GM04504 (cell line): ENCODE results near the gene CLMP.
"Not testable (repeated sequence)": the region's sequence is repeated elsewhere in the genome, so short reads cannot be mapped to it uniquely, and the experiment has no call there.

Source experiments
- DNase-seq: peaks from one replicate; pipeline ENCODE4 v3.0.0-alpha.2; 2012; ENCODE audit warnings: low read depth

The CLMP gene

DNA sequence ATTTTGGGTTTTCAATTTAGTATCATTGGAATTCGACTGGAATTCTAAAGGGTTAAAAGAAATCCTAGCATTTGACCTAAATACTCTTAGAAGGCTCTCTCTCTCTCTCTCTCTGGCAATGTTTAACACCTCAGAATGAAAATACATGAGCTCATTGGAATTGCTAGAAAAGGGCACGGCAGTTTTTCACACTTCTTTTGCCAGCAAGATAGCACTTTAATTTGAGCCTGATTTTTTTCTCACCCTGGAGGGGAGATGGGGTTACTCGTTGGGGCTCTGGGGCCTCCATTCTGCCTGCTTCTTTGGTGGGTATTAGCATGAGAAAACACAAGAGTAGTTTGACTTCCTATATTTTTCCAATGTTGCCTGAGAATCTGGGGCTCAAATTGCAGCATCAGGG is 22.8 kb upstream of the CLMP start:
- no peak for DNase-seq

DNA sequence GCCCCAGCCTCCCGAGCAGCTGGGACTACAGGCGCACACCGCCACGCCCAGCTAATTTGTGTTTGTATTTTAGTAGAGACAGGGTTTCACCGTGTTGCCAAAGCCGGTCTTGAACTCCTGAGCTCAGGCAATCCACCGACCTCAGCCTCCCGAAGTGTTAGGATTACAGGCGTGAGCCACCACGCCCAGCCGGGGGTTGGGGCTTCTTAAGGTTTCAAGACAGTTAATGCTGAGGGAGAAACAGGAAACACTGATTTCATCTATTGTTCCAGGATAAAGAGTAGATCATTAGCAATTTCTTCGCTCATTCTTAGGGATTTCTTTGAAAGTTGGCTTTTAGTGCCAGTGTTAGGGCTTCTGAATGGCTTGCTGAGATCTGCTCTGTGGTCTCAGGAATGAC is 21.2 kb upstream of the CLMP start:
- DNase-seq: no peak

DNA sequence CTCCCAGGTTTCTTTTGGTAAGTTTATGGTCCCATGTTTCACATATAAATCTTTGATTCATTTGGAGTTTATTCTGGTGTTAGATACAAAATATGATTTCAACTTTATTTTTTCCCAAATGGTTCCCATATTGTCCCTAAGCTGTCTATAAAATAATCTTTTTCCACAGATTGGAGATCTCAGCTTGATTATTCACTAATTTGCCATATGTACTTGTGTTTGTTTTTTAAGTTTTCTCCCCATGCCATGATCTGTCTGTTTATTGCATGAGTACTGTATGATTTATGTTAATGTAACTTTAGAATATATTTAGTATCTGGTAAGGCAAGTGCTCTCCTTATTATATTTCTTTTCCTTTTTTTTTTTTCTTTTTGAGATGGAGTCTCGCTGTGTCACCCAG is 19.9 kb upstream of the CLMP start:
- no peak for DNase-seq

DNA sequence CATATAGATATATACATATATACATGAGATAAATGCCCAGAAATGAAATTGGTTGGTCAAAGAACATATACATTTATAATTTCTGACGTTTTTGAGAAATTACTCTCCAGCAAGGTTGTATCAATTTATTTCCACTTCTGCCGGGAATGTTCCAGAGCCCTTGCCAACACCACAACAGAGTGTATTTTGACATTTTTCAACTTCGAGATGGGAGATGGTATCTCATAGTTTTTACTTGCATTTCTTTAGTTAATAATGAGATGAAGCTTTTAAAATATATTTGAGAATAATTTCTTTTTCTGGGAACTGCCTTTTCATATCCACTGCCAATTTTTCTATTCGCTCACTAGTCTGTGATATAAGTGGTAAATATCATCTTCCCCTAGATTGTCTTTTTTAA is 19.3 kb upstream of the CLMP start:
- no peak for DNase-seq

DNA sequence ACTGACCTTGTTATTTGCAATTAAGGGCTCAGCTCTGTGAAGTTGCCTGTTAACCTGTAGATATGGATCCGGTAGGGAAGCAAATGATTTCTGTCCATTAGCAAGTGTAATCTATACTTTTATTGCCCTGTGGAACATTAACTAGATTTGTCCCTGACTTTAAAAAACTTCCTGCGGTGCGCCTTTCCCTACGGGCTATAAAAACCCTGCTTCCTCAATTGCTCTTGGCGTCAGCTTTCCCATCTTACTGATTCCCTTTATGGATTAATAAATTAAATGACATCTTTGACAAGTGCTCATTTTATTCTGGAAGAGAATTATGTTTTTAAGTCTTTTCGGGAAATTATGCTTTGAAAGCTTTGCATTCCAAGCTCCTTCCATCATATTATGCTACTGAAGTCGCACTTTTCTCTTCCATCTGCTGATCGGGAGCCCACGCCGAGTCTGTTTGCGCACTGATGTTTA is 18.3 kb upstream of the CLMP start:
- no peak for DNase-seq

DNA sequence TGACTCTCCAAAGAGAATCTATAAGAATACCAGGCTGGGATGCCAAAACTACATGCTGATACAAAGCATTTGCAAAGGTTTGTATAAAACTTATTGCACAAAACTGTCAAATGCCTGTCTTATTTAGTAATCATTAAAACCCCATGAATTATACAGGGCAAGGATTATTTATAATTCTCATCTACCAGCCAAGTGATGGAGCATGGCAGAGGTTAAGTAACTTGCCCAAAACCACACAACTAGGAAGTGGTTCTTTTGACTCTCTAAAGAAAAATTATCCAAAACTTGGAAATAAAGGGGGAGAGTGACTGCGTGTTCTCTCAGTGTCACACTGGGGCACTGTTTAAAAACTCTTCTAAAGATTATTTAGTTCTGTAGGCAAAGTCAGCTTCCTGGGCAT is 17.4 kb upstream of the CLMP start:
- no peak for DNase-seq

DNA sequence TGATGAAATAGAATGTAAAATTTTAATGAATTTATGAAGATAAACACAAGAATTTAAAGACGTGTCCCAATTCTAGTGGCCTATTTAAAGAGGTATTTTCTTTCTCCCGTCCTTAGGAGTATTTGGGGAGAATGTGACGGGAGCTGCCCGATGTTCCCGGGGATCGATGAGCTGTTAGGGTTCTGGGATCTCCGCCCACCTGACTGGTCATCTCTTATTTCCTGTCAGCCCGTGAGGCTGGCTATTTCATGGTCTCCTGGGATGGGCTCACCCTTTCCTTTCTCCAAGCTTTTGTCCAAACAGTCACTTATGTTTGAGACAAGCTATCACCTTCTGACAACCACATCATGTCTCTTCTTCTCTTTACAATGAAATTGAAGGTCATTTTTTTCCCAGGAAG is 16.9 kb upstream of the CLMP start:
- no peak for DNase-seq

DNA sequence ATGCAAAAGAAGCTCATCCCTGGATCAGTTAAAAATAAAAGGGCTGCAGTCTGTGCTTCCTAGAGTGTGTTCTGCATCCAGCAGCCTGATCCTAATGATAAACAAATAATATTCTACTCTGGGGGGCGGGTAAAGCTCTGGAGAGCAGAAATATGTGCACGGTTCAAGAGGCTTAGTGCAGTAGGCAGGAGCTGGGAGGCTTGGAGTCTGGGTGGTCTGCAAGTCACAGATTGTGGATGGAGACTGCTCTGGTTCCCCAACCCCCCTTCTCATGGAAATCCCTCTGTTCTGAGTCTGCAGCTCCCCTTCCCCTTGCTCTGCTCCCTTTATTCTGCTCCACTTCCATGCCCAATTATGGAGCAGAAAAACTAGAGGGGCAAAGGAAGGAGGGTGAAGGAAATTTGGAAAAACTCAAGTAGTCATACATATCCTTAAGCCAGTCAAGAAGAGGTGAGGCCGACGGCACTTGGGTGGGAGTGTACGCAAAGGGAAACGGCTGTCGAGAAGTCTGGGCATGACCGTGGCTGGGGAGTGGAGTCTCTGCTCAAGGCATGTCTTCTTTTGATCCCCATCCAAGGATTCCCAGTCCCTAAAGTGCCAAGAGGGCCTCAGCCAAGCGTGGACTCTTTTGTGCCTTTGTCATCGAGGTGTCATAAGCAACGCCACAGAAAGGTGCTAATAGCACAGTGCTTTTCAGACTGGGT is 16.3 kb upstream of the CLMP start:
- DNase-seq: no peak

DNA sequence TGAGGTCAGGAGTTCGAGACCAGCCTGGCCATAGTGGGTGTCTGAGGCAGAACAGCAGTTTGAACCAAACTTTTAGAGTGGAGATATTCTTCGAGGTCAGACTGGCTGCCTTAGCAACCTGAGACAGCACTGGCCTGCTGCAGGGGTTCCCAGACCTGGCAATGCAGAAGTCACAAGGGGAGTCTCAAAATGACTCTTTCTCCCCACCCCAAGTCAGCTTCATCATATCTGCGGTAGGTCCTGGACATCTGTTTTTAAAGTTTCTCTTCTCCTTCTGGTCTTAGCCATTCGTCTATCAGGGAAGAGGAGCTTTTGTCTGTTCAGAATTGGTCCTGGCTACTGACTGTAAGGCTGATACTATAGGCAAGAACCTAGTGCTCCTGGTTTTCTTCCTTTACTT is 14.5 kb upstream of the CLMP start:
- DNase-seq: no peak

DNA sequence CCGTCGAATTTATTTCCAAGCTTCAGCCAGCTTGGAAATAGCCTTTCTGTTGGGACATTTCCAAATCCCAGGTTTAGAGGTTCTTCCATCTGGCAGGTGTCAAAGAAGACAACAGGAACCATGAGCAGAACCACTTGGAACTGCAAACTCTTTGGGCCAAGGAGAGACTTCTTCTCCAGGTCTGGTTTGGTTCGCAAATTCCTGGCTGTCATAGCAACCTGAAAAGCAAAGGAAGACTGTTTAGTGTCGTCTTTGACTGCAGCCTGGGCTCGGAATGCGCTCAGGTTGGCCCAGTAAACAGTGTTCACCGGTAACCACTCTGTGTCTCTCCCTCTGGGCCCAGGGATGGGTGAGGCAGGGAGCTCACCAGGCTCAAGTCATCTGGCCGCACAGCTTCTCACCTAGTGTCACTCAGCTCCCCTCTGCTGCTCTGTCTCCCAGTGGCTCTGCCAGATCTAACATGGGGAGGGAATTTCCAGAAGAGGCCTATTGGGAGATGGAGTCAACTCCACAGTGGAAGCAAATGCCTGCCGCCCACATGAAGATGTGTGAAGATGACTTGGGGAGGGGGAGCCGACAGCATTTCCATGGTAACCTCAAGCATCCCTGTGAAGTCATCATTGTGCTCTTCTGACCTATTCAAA is 11.9 kb upstream of the CLMP start:
- no peak for DNase-seq

DNA sequence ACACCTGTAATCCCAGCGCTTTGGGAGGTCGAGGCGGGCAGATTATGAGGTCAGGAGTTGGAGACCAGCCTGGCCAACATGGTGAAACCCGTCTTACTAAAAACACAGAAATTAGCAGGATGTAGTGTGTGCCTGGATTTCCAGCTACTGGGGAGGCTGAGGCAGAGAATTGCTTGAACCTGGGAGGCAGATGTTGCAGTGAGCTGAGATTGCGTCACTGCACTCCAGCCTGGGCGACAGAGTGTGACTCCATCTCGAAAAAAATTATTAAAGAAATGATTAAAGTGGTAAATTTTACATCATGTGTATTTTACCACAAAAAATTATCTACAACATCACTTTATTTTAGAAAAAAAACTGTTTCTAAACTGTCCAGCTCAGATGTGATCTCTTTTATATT is 11.0 kb upstream of the CLMP start:
- DNase-seq: not testable (repeated sequence)

DNA sequence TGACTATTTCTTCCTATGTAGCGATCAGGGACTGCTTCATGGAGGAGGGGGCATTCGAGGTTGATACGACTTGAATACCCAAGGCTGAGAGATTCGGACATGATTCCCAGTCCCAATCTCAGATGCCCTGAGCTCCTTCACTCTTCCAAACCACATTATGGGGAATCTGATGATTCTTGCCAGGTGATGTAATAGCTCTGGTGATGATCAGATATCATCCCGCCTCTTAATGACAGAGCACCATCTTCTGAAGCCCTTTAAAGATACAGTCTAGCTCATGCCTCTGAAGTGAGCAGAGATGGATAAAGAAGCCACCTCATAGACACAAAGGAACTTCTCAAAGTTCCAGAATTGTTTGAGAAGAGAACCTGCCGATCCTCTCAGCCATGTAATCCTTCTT is 8.9 kb upstream of the CLMP start:
- no peak for DNase-seq

DNA sequence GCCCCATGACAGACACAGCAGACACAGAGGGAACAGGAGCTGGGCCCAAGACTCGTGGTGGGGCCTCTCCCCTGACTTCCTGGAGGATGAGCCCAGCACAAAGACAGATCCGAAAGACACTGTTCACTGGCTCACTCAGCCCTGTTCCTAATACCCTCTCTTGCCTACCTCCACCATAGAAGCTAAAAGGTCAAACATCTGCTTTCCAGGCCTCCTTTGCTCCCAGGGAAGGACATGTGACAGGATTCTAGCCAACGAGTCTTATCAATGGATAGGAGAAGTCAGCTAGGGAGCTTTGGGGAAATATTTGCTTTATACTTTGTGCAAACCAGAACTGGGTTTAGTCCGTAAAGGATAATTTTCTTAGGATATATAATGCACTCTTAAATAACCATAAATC is 8.4 kb upstream of the CLMP start:
- no peak for DNase-seq

DNA sequence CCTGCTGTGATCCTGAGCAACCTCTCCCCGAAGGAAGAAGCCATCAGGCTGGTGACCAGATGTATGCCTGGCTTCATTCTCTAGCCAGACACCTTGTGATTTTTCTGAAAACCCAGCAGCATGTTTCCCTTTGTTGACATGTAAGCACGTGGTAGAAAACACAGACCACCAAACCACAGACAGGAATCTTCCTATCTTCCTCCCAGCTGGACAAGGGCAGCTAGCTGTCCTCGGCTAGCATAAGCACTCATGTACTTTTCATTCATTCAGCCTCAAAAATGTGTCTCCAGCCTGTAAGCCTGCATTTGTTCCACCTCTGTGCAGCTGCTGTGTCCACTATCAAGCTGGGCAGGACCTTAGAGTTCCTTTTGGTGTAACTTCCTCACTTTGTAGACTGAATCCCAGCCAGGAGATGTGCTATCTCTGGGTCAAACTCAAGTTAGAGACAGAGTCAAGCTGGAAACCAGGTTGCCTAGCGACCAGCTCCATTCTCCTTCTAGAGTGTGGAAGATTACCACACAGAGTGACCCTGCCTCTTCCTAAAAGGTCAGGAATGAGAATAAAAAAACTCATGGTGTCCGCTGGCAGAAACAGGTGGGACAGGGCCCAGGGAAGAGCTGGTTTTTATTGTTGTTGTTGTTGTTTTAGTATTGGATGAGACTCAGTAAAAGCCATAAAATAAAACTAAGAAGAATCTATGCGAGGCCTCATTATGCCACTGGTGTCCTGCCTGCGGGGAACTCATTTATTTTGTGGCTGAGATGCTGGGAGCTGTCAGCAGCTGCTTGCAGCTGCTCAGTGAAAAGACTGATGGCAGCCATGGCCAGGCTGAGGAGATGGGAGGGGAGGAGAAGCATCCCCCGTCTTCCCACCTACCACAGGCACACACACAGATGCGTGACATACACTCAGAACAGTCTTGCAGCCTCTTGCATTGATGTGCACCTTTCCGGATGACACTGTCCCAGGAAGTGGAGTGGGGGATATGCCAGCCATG is 7.4 kb upstream of the CLMP start:
- no peak for DNase-seq

DNA sequence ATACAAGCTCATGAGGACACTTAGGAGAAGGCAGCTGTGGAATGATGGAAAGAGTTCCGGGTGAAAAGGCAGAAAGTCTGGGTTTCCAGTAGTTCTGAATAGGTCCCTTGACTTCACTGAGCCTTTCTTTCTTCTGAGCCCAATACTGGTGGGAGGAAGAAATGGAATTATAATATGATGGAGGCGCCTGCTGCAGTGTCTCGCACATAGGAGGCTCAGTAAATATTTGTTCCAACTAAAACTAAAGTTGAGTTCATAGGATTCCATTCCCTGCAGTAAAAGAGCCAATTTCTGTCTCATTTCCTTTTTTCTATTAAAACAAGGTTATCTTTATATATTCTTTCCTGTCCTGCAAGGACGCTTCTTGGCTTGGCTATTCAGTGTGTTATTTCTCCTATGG is 5.2 kb upstream of the CLMP start:
- DNase-seq: no peak

DNA sequence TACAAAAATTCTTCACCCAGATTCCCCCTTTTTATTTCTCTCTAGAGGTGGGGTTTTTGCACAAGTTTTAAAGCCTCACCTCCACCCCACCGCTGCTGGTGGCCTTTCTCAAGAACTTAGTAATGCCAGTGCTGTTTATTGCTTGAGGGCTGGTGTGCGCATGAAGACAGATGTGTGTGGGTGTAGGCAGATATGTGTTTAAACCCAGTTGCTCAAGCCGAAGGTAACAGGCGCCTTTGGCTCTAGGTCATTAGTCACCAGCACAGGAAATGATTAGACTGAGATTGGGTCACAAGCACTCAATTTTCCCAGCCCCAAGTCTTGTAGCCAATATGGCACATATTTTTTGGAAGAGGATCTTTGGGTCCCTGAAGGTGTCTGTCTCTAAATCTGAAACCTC is 2.7 kb upstream of the CLMP start:
- peak; percentile 70 for DNase-seq

DNA sequence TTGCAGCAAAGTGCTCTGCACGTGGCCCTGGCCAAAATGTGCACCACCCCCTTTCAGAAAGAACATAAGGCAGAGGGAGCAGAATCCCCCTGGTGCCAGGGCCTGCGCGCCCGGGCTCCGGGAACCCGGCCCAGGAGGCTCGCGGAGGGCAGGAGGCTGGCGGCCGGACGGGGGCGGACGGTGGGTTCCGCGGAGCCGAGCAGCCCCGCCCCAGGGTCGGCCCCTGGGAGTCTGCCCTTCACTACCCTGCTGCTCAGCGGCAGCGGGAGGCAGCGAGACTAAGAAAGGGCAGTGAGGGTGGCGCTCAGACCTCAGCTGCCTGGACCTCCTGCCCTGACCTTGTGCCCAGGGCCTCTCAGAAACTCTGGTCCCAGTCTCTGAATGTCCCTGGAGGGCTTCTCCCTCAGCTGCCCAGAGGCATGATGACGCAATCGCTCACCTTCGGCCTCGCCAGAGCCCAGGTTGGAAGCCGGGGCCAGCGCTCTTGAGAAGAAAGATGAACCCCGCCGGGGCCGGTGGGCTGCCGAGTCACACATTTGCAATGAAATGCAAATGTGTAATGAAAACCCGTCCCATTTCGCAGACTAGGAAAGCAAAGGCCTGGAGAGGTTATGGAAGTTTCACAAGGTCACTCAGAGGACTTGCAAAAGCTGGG is 1.1 kb upstream of the CLMP start:
- DNase-seq: no peak

DNA sequence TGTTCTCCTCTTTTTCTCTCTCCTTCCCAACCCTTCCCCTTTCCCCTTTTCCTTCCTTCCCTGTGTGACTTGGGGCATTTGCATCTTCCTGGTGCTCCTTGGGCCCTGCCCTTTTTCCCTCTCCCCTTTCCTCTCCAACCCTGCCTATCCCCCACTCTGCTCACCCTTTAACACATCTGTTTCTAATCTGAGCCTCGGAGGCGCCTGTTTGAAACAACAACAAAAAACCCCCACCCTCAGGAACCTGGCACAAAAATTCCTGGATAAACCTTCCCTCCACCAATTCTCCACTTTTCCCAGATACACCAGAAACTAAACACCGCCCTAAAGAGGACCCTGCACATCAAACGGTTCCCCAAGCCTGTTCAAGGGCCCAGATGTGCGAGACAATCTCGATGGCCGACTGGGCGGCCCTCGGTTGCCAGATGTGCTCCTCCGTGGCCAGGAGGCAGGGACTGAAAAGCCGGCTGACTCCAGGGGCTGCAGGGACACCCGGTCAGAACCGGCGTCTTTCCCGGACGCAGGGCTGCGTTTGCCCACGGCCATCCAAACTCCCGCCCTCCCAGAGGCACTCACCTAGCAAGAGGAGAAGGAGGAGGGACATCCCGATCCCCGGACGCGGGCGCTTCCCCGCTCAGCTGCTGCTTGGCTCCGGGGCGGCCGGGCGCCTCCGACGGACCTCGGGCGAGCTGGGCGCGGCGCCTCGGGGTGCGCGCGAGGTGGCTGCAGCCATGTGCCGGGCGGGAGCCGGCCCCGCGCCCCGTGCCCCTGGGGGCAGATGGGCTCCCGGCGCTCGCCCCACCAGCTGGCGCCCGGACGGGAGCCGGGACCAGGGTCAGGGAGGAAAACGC is 486 bp downstream of the CLMP start:
- no peak for DNase-seq

DNA sequence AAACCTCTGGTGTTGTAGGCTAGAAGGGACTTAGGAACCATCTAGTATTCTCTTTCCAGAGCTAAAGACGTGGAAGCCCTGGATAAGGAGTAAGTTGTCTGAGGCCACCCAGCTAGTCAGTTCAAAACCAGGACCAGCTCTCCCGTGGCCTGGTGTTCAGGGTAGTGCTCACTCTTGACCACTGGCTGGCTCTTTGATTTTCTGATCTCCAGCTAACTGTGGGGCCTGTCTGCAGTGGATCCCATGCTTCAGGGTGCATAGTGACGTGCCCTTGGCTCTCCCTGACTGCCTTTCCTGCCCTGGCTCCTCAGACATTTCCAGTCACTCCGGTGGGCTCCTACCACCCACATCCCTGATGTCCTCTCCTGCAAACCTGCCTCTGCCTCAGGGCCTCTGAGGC is 1.3 kb downstream of the CLMP start:
- no peak for DNase-seq

DNA sequence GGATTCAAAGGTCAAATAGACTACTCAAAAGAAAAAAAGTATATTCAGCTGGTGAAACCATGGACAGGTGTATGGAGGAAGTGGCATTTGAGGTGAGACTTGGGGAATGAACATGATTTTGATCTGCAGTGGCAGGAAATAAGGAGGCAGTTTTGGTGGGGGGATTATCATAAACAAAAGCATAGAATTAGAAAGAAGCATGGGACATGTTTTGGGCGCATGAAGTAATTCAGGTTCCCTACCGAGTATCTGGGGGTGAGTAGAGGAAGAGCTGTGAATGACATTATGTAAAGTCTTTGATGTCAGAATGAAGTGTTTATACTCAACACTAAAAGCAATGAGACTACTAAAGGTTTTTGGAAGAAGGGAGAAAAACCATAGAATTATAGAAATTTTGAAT is 3.1 kb downstream of the CLMP start:
- no peak for DNase-seq

DNA sequence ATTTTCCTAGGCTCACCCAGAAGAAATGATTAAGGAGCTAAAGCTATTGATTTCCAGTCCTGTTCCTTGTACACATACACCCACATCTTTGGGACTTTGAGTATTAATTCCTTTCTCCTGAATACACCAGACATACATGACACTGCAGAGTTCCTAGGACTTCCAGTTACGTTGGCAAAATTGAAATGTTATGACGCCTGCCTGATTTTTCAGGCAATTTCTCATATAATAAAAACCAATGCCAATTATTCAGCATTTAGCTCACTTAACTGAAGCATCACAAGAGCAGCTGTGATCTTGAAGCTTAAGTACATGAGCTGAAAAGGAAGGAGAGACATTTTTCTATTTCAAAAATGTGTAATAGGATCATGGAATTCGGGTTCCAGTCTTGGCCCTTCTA is 4.5 kb downstream of the CLMP start:
- DNase-seq: no peak
